ENCODE results near the gene CPTP.
A peak's percentile ranks its signal among the peaks of the same experiment; 100 is the strongest.

Gene CPTP

GRCh38 chr1:1318777-1319645 is 5.6 kb upstream of the CPTP start:
- H3K27ac ChIP-seq (ENCODE audit: low read length), result no peak overlapping the region
- peaks cover 7% of the 10 kb centered on the region for H3K4me1 ChIP-seq (ENCODE audit: insufficient read depth, low read length)
- H3K9ac ChIP-seq (ENCODE audit: low read depth, low read length), result no peak overlapping the region

GRCh38 chr1:1319646-1319941 is 5.0 kb upstream of the CPTP start:
- Histone ChIP-seq H3K27ac (ENCODE audit: low read length) (no peak overlapping the region), H3K4me3 (ENCODE audit: low read length) (no peak overlapping the region), H3K9me3 (ENCODE audit: insufficient read depth, low read depth, low read length) (no peaks in the 10 kb centered on the region), H3K27me3 (ENCODE audit: insufficient read depth, low read length) (no peaks in the 10 kb centered on the region), H3K9ac (ENCODE audit: low read depth, low read length) (no peak overlapping the region), H3K4me1 (ENCODE audit: insufficient read depth, low read length) (peaks cover 7% of the 10 kb centered on the region), H3K36me3 (ENCODE audit: insufficient read depth, low read depth, low read length) (peaks cover 38% of the 10 kb centered on the region)

More at GRCh38 chr1:1318777-1319645, 5.6 kb upstream of the CPTP start:
- Histone ChIP-seq H3K36me3 (ENCODE audit: insufficient read depth, low read depth, low read length) (peaks cover 44% of the 10 kb centered on the region), H3K27me3 (ENCODE audit: insufficient read depth, low read length) (no peaks in the 10 kb centered on the region), H3K9me3 (ENCODE audit: insufficient read depth, low read depth, low read length) (no peaks in the 10 kb centered on the region), H3K4me3 (ENCODE audit: low read length) (no peak overlapping the region)

- Histone ChIP-seq H3K4me1 (ENCODE audit: insufficient read depth, low read length) (peaks cover 3% of the 10 kb centered on the region), H3K27me3 (ENCODE audit: insufficient read depth, low read length) (no peaks in the 10 kb centered on the region), H3K9me3 (ENCODE audit: insufficient read depth, low read depth, low read length) (no peaks in the 10 kb centered on the region), H3K4me3 (ENCODE audit: low read length) (no peak overlapping the region), H3K36me3 (ENCODE audit: insufficient read depth, low read depth, low read length) (peaks cover 33% of the 10 kb centered on the region), H3K27ac (ENCODE audit: low read length) (no peak overlapping the region), H3K9ac (ENCODE audit: low read depth, low read length) (no peak overlapping the region)
Observed at GRCh38 chr1:1320666-1321448, 3.7 kb upstream of the CPTP start.

GRCh38 chr1:1321477-1321876 is 3.1 kb upstream of the CPTP start:
- H3K27ac ChIP-seq (ENCODE audit: low read length), result no peak overlapping the region
- H3K9ac ChIP-seq (ENCODE audit: low read depth, low read length), result no peak overlapping the region
- no peak overlapping the region for H3K4me3 ChIP-seq (ENCODE audit: low read length)
- H3K27me3 ChIP-seq (ENCODE audit: insufficient read depth, low read length), result no peaks in the 10 kb centered on the region
- H3K4me1 ChIP-seq (ENCODE audit: insufficient read depth, low read length), result no peaks in the 10 kb centered on the region; the same call in 1 of the 2 replicates
- no peaks in the 10 kb centered on the region for H3K9me3 ChIP-seq (ENCODE audit: insufficient read depth, low read depth, low read length)
- peaks cover 33% of the 10 kb centered on the region for H3K36me3 ChIP-seq (ENCODE audit: insufficient read depth, low read depth, low read length)

- Histone ChIP-seq H3K4me1 (ENCODE audit: insufficient read depth, low read length) (no peaks in the 10 kb centered on the region; the same call in 1 of the 2 replicates), H3K9ac (ENCODE audit: low read depth, low read length) (no peak overlapping the region), H3K27ac (ENCODE audit: low read length) (no peak overlapping the region), H3K4me3 (ENCODE audit: low read length) (no peak overlapping the region), H3K9me3 (ENCODE audit: insufficient read depth, low read depth, low read length) (no peaks in the 10 kb centered on the region), H3K27me3 (ENCODE audit: insufficient read depth, low read length) (no peaks in the 10 kb centered on the region), H3K36me3 (ENCODE audit: insufficient read depth, low read depth, low read length) (peaks cover 29% of the 10 kb centered on the region)
Observed at GRCh38 chr1:1322418-1322817, 2.2 kb upstream of the CPTP start.

- Histone ChIP-seq H3K27me3 (ENCODE audit: insufficient read depth, low read length) (no peaks in the 10 kb centered on the region), H3K9me3 (ENCODE audit: insufficient read depth, low read depth, low read length) (no peaks in the 10 kb centered on the region), H3K36me3 (ENCODE audit: insufficient read depth, low read depth, low read length) (peaks cover 26% of the 10 kb centered on the region), H3K9ac (ENCODE audit: low read depth, low read length) (no peak overlapping the region), H3K4me3 (ENCODE audit: low read length) (no peak overlapping the region), H3K27ac (ENCODE audit: low read length) (no peak overlapping the region), H3K4me1 (ENCODE audit: insufficient read depth, low read length) (no peaks in the 10 kb centered on the region; the same call in 1 of the 2 replicates)
Observed at GRCh38 chr1:1322952-1323351, 1.6 kb upstream of the CPTP start.

DNA sequence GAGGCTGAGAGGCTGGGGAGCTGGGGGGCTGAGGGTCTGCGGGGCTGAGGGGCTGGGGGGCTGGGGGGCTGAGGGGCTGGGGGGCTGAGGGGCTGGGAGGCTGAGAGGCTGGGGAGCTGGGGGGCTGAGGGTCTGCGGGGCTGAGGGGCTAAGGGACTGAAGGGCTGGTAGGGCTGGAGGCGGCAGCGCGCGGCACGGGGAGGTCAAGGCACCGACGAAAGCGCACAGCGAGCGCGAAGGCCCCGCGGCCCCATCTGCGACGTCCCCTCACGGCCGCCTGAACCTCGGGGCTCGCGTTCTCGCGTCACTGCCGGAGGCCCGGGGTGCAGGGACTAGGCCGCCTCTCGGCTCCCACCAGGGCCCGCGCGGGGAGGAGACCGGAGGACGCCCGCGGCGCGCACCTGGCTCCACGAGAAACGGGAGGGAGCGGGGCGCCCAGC is 498 bp upstream of the CPTP start:
- H3K36me3 ChIP-seq (ENCODE audit: insufficient read depth, low read depth, low read length), result peaks cover 16% of the 10 kb centered on the region
- H3K9me3 ChIP-seq (ENCODE audit: insufficient read depth, low read depth, low read length), result no peaks in the 10 kb centered on the region

GRCh38 chr1:1325288-1326074 is 879 bp downstream of the CPTP start:
- Histone ChIP-seq H3K27ac (ENCODE audit: low read length) (no peak overlapping the region), H3K9ac (ENCODE audit: low read depth, low read length) (peak overlapping the region; percentile 83), H3K4me3 (ENCODE audit: low read length) (peak overlapping the region; percentile 84), H3K27me3 (ENCODE audit: insufficient read depth, low read length) (no peaks in the 10 kb centered on the region), H3K36me3 (ENCODE audit: insufficient read depth, low read depth, low read length) (0 out of 2 replicates have a peak, but pooled peaks cover 3% of the 10 kb centered on the region), H3K4me1 (ENCODE audit: insufficient read depth, low read length) (no peaks in the 10 kb centered on the region; the same call in 1 of the 2 replicates), H3K9me3 (ENCODE audit: insufficient read depth, low read depth, low read length) (no peaks in the 10 kb centered on the region)

More for the DNA sequence above, 498 bp upstream of the CPTP start:
- H3K27me3 ChIP-seq (ENCODE audit: insufficient read depth, low read length), result no peaks in the 10 kb centered on the region
- H3K9ac ChIP-seq (ENCODE audit: low read depth, low read length), result peak overlapping the region; percentile 81; the same call in 1 of the 2 replicates
- peak overlapping the region; percentile 78 for H3K4me3 ChIP-seq (ENCODE audit: low read length)
- no peak overlapping the region for H3K27ac ChIP-seq (ENCODE audit: low read length)
- H3K4me1 ChIP-seq (ENCODE audit: insufficient read depth, low read length), result no peaks in the 10 kb centered on the region; the same call in 1 of the 2 replicates

DNA sequence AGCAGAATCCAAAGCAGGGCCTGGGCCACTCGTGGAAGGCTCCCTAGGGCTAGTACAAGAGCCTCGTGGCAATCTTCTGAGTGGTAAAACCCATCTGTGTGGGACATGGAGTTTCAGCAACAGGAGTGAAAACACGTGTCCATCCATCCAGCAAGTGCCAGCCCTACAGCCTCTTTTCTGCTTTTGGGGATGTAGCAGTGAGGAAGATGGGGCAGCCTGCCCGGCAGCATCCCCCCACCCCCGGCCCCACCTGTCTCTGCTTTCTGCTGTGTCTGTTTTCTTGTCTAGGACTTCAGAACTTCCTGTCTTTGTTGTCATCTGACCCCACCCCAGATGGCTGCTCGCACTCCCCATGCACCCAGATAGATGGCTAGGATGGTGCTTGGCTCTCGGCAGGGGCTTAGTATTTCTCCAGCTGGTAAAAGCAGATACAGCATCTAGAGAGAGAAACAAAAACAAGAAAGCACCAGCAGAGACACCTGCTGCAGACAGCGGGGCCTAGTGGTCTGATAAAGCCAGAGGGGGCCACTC is 1.5 kb downstream of the CPTP start:
- Histone ChIP-seq H3K4me1 (ENCODE audit: insufficient read depth, low read length) (no peaks in the 10 kb centered on the region; the same call in 1 of the 2 replicates), H3K9me3 (ENCODE audit: insufficient read depth, low read depth, low read length) (no peaks in the 10 kb centered on the region), H3K27ac (ENCODE audit: low read length) (no peak overlapping the region), H3K36me3 (ENCODE audit: insufficient read depth, low read depth, low read length) (no peaks in the 10 kb centered on the region), H3K4me3 (ENCODE audit: low read length) (no peak overlapping the region), H3K27me3 (ENCODE audit: insufficient read depth, low read length) (no peaks in the 10 kb centered on the region), H3K9ac (ENCODE audit: low read depth, low read length) (no peak overlapping the region)

DNA sequence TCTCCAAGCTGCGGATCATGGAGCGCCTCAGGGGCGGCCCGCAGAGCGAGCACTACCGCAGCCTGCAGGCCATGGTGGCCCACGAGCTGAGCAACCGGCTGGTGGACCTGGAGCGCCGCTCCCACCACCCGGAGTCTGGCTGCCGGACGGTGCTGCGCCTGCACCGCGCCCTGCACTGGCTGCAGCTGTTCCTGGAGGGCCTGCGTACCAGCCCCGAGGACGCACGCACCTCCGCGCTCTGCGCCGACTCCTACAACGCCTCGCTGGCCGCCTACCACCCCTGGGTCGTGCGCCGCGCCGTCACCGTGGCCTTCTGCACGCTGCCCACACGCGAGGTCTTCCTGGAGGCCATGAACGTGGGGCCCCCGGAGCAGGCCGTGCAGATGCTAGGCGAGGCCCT is 2.7 kb downstream of the CPTP start:
- no peaks in the 10 kb centered on the region for H3K9me3 ChIP-seq (ENCODE audit: insufficient read depth, low read depth, low read length)
- no peaks in the 10 kb centered on the region for H3K27me3 ChIP-seq (ENCODE audit: insufficient read depth, low read length)
- H3K36me3 ChIP-seq (ENCODE audit: insufficient read depth, low read depth, low read length), result no peaks in the 10 kb centered on the region
- H3K4me1 ChIP-seq (ENCODE audit: insufficient read depth, low read length), result no peaks in the 10 kb centered on the region; the same call in 1 of the 2 replicates
- H3K9ac ChIP-seq (ENCODE audit: low read depth, low read length), result no peak overlapping the region
- H3K4me3 ChIP-seq (ENCODE audit: low read length), result no peak overlapping the region
- no peak overlapping the region for H3K27ac ChIP-seq (ENCODE audit: low read length)

GRCh38 chr1:1328254-1328653 is 3.7 kb downstream of the CPTP start:
- Histone ChIP-seq H3K27me3 (ENCODE audit: insufficient read depth, low read length) (no peaks in the 10 kb centered on the region), H3K9ac (ENCODE audit: low read depth, low read length) (no peak overlapping the region)

More at GRCh38 chr1:1328254-1328653, 3.7 kb downstream of the CPTP start:
- H3K4me1 ChIP-seq (ENCODE audit: insufficient read depth, low read length), result no peaks in the 10 kb centered on the region; the same call in 1 of the 2 replicates
- no peaks in the 10 kb centered on the region for H3K9me3 ChIP-seq (ENCODE audit: insufficient read depth, low read depth, low read length)
- H3K27ac ChIP-seq (ENCODE audit: low read length), result no peak overlapping the region
- H3K36me3 ChIP-seq (ENCODE audit: insufficient read depth, low read depth, low read length), result no peaks in the 10 kb centered on the region
- no peak overlapping the region for H3K4me3 ChIP-seq (ENCODE audit: low read length)

Measured in iPS-20b (cell line).